HCT116 (cell line): Measurements from ENCODE around the gene ANXA6. TPM values are rescaled to one million over a fixed set of nuclear protein-coding genes. Genes with fewer than 3 reads are reported as not detected.

Experiments
- ATAC-seq: fragments of 200-7000 bp; cut with Tn5 transposase; 2 replicates; pipeline ENCODE4 v1.9.1; 2020; ENCODE audit warnings: mild to moderate bottlenecking, moderate library complexity
- BruUV-seq: library from RNA; stranded (reverse); fragments of 400-500 nt; replicated peaks from 2 replicates; lab custom pipeline; 2021; lab: Mats Ljungman, UMichigan
- CTCF ChIA-PET: fragments of 300-600 bp; sonication (Branson Sonifier 250); formaldehyde crosslinking; loops from one replicate; lab custom pipeline; 2021; ENCODE audit warnings: antibody characterized with exemption; lab: Charles Lee
- POLR2A ChIA-PET: fragments of 300-600, 350-600 bp; sonication (Branson Sonifier 250); formaldehyde crosslinking; loops from one replicate; lab custom pipeline; 2021; ENCODE audit warnings: antibody characterized with exemption; lab: Charles Lee
- RAD21 ChIA-PET, 2 experiments: fragments of 300-600 bp; sonication (Branson Sonifier 250); formaldehyde crosslinking; loops; one replicate each; lab custom pipeline; 2023; ENCODE audit warnings: low total read pairs in 2 of 2; ENCODE audit not compliant: uncharacterized antibody in 2 of 2, unreplicated experiment in 2 of 2, low non-redundant PET in 1 of 2; lab: Charles Lee
- DNase-seq: peaks from one replicate; pipeline ENCODE4 v3.0.0-alpha.2; 2010; ENCODE audit warnings: low read depth, low spot score
- H2AFZ ChIP-seq: fragments of 200-600 bp; shearing (Covaris generic), sonication (generic); 2 replicates; pipeline ENCODE4 v1.6.1; 2017; ENCODE audit warnings: low read depth, mixed run types, mixed read lengths, antibody characterized with exemption, low read length; ENCODE audit not compliant: poor library complexity, severe bottlenecking
- H3K27ac ChIP-seq: 2 replicates; pipeline ENCODE4 v1.5.1; 2012; ENCODE audit warnings: low read depth, low read length
- H3K27me3 ChIP-seq: fragments of 200-600 bp; sonication (generic); 2 replicates; pipeline ENCODE4 v1.6.1; 2016; ENCODE audit warnings: mixed run types, low read length, mixed read lengths; ENCODE audit not compliant: insufficient read depth
- H3K36me3 ChIP-seq, 2 experiments: fragments of 200-500 bp in 1 of 2; fragments of 200-600 bp in 1 of 2; sonication (Bioruptor generic) in 1 of 2; sonication (generic) in 1 of 2; 2 replicates each; pipeline versions ENCODE4 v1.5.1 to v1.6.1; 2014 to 2016; ENCODE audit warnings: low read length in 2 of 2, inconsistent platforms in 1 of 2, mixed read lengths in 1 of 2, mixed run types in 1 of 2; ENCODE audit not compliant: insufficient read depth in 2 of 2, control insufficient read depth in 1 of 2
- H3K4me1 ChIP-seq, 2 experiments: fragments of 200-600 bp in 1 of 2; sonication (generic) in 1 of 2; 2 replicates each; pipeline versions ENCODE4 v1.5.1 to v1.6.1; 2012 to 2017; ENCODE audit warnings: low read length in 2 of 2, inconsistent platforms in 1 of 2, mild to moderate bottlenecking in 1 of 2, mixed read lengths in 1 of 2, mixed run types in 1 of 2, moderate library complexity in 1 of 2; ENCODE audit not compliant: insufficient read depth in 2 of 2, control insufficient read depth in 1 of 2
- H3K4me2 ChIP-seq: fragments of 200-600 bp; sonication (generic); 2 replicates; pipeline ENCODE4 v1.6.1; 2017; ENCODE audit warnings: mixed run types, low read length, mixed read lengths
- H3K4me3 ChIP-seq, 2 experiments: fragments of 200-600 bp in 1 of 2; sonication (generic) in 1 of 2; replicated peaks in 1 of 2; 2 replicates each; pipeline ENCODE4 v1.5.1; 2011 to 2016; ENCODE audit warnings: low read length in 2 of 2, control low read depth in 1 of 2, low read depth in 1 of 2, mild to moderate bottlenecking in 1 of 2, mixed read lengths in 1 of 2, mixed run types in 1 of 2
- H3K79me2 ChIP-seq: fragments of 200-600 bp; sonication (generic); 2 replicates; pipeline ENCODE4 v1.6.1; 2017; ENCODE audit warnings: mild to moderate bottlenecking, mixed run types, low read length, moderate library complexity, mixed read lengths; ENCODE audit not compliant: insufficient read depth
- H3K9ac ChIP-seq: fragments of 200-600 bp; sonication (generic); 2 replicates; pipeline ENCODE4 v1.6.1; 2016; ENCODE audit warnings: low read length, mixed read lengths
- H3K9me2 ChIP-seq: fragments of 200-600 bp; sonication (generic), shearing (Covaris generic); 2 replicates; pipeline ENCODE4 v1.6.1; 2017; ENCODE audit warnings: mixed run types, mild to moderate bottlenecking, moderate library complexity; ENCODE audit not compliant: insufficient read depth
- H3K9me3 ChIP-seq, 2 experiments: fragments of 200-500 bp in 1 of 2; fragments of 200-600 bp in 1 of 2; sonication (Bioruptor generic) in 1 of 2; sonication (generic) in 1 of 2; 2 replicates each; pipeline ENCODE4 v1.6.1; 2014 to 2017; ENCODE audit warnings: low read length in 2 of 2, mixed read lengths in 2 of 2, inconsistent platforms in 1 of 2, low read depth in 1 of 2, mild to moderate bottlenecking in 1 of 2, mixed run types in 1 of 2, moderate library complexity in 1 of 2; ENCODE audit not compliant: control insufficient read depth in 1 of 2, insufficient read depth in 1 of 2
- H4K20me1 ChIP-seq: fragments of 200-600 bp; sonication (generic), shearing (Covaris generic); 2 replicates; pipeline ENCODE4 v1.6.1; 2017; ENCODE audit warnings: mixed run types, mild to moderate bottlenecking, moderate library complexity; ENCODE audit not compliant: insufficient read depth
- ELF1 ChIP-seq: IDR thresholded peaks from 2 replicates; pipeline ENCODE4 v1.6.1; 2012; ENCODE audit warnings: low read depth, borderline replicate concordance
- EZH2 ChIP-seq: fragments of 200-600 bp; sonication (generic); IDR thresholded peaks from 2 replicates; pipeline ENCODE4 v1.6.1; 2017; ENCODE audit warnings: antibody characterized with exemption, mixed run types
- FOSL1 ChIP-seq: IDR thresholded peaks from 2 replicates; pipeline ENCODE4 v1.6.1; 2012; ENCODE audit warnings: low read depth
- JUND ChIP-seq: IDR thresholded peaks from 2 replicates; pipeline ENCODE4 v1.6.1; 2012
- POLR2AphosphoS5 ChIP-seq: IDR thresholded peaks from 2 replicates; pipeline ENCODE4 v1.6.1; 2011; ENCODE audit warnings: mild to moderate bottlenecking, low read depth, low read length, moderate library complexity
- TCF7L2 ChIP-seq: IDR thresholded peaks from 2 replicates; pipeline ENCODE4 v1.7.0; 2011; ENCODE audit warnings: borderline replicate concordance, inconsistent platforms; ENCODE audit not compliant: insufficient read depth, insufficient read length; ENCODE audit errors: extremely low read depth
- intact Hi-C: fragments of 100-400 bp; cut with micrococcal nuclease; formaldehyde crosslinking; loops from 2 replicates; pipeline ENCODE4 v1.10.0; 2022
- total RNA-seq: library from RNA; stranded (reverse); gene quantifications from one replicate; pipeline ENCODE4 v1.2.1, GENCODE V29; 2021; ENCODE audit not compliant: unreplicated experiment
- TF ChIP-seq, protein P1 (sequence below): IDR thresholded peaks from 2 replicates; pipeline ENCODE4 v1.6.1; 2012

The ANXA6 gene
- total RNA-seq, 1 experiment from 2014 or later, result 71.9 TPM

DNA sequence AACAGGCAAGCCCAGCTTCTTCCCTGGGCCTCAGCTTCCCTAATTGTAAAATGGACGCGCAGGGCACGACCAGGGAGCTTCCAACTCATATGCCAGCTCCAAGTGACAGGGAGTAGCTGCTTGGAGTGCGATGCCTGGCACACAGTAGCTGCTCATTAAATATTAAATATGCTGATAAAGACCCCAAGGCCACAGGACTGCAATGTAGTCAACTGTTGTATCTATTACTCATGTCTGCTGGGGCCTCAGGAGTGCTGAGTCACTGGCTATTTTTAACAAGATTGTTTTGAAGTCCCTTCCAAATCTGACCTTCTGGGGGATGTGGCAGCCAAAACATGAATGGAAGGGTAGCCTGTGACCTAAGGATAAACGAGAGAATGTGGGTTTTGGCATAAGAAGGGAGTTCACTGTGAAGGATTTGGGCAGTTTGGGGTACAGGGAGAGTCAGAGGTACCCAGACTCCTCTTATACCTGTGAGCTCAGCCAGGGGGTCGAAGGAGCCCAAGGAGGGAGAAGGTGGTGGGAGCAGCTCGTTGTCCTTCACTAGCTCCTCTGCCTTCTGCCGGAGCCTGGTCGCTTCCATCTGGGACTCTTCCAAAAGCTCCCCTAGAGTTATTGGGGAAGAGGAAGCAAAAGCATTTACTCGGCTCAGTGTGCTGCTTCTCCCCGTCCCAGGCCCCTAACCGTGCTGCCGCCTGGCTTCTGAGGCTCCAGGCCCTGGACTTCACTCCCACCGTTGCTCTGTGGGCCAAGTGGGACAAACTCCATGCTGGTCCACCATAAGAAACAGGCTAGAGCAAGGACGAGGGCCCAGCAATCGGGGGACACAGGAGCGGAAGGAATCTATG lies 94.2 kb downstream of the ANXA6 start:
- Histone ChIP-seq H3K27me3 (no peaks in the 10 kb centered on the region), H4K20me1 (no peaks in the 10 kb centered on the region), H3K36me3 (peaks cover 4 to 14% of the 10 kb centered on the region in 2 experiments; a peak in 2 of 4 replicates), H3K4me1 (peaks cover 13 to 23% of the 10 kb centered on the region in 2 experiments), H2AFZ (no peak overlapping the region), H3K9me2 (no peaks in the 10 kb centered on the region), H3K4me2 (peak overlapping the region; percentile 67), H3K27ac (no peak overlapping the region), H3K9me3 (no peaks in the 10 kb centered on the region), H3K4me3 (peak overlapping the region in 1 of 2 experiments; percentile 32; a peak in 1 of 4 replicates), H3K9ac (peak overlapping the region; percentile 31), H3K79me2 (0 out of 2 replicates have a peak, but pooled peaks cover 3% of the 10 kb centered on the region)
- no peak for DNase-seq
- BruUV-seq, result no TSS peak
- intact Hi-C loops, result no loop called here
- ChIA-PET POLR2A (no interaction called here), CTCF (interaction anchor here (1.4 to 1.5 kb wide), 2 partner anchors 12 to 15 kb away, joined by 3 to 5 read pairs; no protein-coding TSS in a partner anchor), RAD21 (no interaction called here)
- TF ChIP-seq FOSL1 (peak; percentile 68; the same call in 1 of the 2 replicates), TCF7L2 (no peak), POLR2AphosphoS5 (0 out of 2 replicates have a peak, but pooled peaks have one; percentile 26), ELF1 (no peak), EZH2 (no peak), JUND (peak; percentile 54; the same call in 1 of the 2 replicates)
- TF ChIP-seq, protein P1, sequence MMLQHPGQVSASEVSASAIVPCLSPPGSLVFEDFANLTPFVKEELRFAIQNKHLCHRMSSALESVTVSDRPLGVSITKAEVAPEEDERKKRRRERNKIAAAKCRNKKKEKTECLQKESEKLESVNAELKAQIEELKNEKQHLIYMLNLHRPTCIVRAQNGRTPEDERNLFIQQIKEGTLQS, result no peak
- ATAC-seq, result peak; percentile 72
